Measurements from ENCODE around the gene RBM23. TPM values are rescaled to one million over a fixed set of nuclear protein-coding genes. Genes with fewer than 3 reads are reported as not detected.

The RBM23 gene
- total and polyA plus RNA-seq, 4 donors, result 27.7 to 104 (median 71.7) TPM

- ATAC-seq (ENCODE audit: insufficient read depth, low FRiP score), result no peak
- WGBS, 2 donors, result 91 to 97% methylated on average over 4 of the region's 4 CpGs
- H3K36me3 ChIP-seq (ENCODE audit: control insufficient read depth in 4 of 4, insufficient read depth in 4 of 4, low read length in 4 of 4), result peaks cover 53 to 58% (median 55%) of the 10 kb centered on the region in 4 donors
Measured at GRCh38 chr14:22905627-22906026, 13.3 kb downstream of the RBM23 start.

GRCh38 chr14:22903742-22904087 lies 15.2 kb downstream of the RBM23 start:
- no peaks in the 10 kb centered on the region for H3K27me3 ChIP-seq (ENCODE audit: control insufficient read depth in 3 of 3, insufficient read depth in 3 of 3, low read length in 2 of 3)
- no peak for ATAC-seq (ENCODE audit: insufficient read depth, low FRiP score)
- H3K4me3 ChIP-seq, result no peak overlapping the region
- H3K36me3 ChIP-seq (ENCODE audit: control insufficient read depth in 4 of 4, insufficient read depth in 4 of 4, low read length in 4 of 4), result peaks cover 49 to 53% (median 53%) of the 10 kb centered on the region in 4 donors
- H3K4me1 ChIP-seq (ENCODE audit: control insufficient read depth in 5 of 5, insufficient read depth in 5 of 5, low read length in 5 of 5), result no peaks in the 10 kb centered on the region
- no peak for TF ChIP-seq CTCF (IDR thresholded peaks at IDR 0.05; ENCODE audit: control extremely low read depth, extremely low read depth)
- no peak overlapping the region for H3K27ac ChIP-seq (ENCODE audit: low read depth in 1 of 2, low read length in 1 of 2)
- no peak for DNase-seq
- no peaks in the 10 kb centered on the region for H3K9me3 ChIP-seq (ENCODE audit: control insufficient read depth in 4 of 4, insufficient read depth in 3 of 4, low read length in 3 of 4)
- no peak overlapping the region for H3K9ac ChIP-seq (ENCODE audit: insufficient read depth in 1 of 2, low read length in 2 of 2)
- WGBS, 2 donors, result 88 to 92% methylated on average over 2 of the region's 2 CpGs

More at GRCh38 chr14:22905627-22906026, 13.3 kb downstream of the RBM23 start:
- Histone ChIP-seq H3K27ac (ENCODE audit: low read depth in 1 of 2, low read length in 1 of 2) (no peak overlapping the region), H3K4me1 (ENCODE audit: control insufficient read depth in 5 of 5, insufficient read depth in 5 of 5, low read length in 5 of 5) (no peaks in the 10 kb centered on the region), H3K9me3 (ENCODE audit: control insufficient read depth in 4 of 4, insufficient read depth in 3 of 4, low read length in 3 of 4) (no peaks in the 10 kb centered on the region), H3K27me3 (ENCODE audit: control insufficient read depth in 3 of 3, insufficient read depth in 3 of 3, low read length in 2 of 3) (no peaks in the 10 kb centered on the region), H3K4me3 (no peak overlapping the region), H3K9ac (ENCODE audit: insufficient read depth in 1 of 2, low read length in 2 of 2) (no peak overlapping the region)
- no peak for TF ChIP-seq CTCF (IDR thresholded peaks at IDR 0.05; ENCODE audit: control extremely low read depth, extremely low read depth)
- DNase-seq, result no peak

GRCh38 chr14:22901799-22902198 lies 17.1 kb downstream of the RBM23 start:
- no peak overlapping the region for H3K4me3 ChIP-seq
- TF ChIP-seq CTCF (IDR thresholded peaks at IDR 0.05; ENCODE audit: control extremely low read depth, extremely low read depth), result no peak
- ATAC-seq (ENCODE audit: insufficient read depth, low FRiP score) (no peak), DNase-seq (no peak)
- WGBS, 2 donors, result 92 to 98% methylated on average over 7 of the region's 7 CpGs
- H3K4me1 ChIP-seq (ENCODE audit: control insufficient read depth in 5 of 5, insufficient read depth in 5 of 5, low read length in 5 of 5), result peaks cover 0 to 5% (median 2%) of the 10 kb centered on the region in 5 donors
- no peak overlapping the region for H3K27ac ChIP-seq (ENCODE audit: low read depth in 1 of 2, low read length in 1 of 2)
- H3K36me3 ChIP-seq (ENCODE audit: control insufficient read depth in 4 of 4, insufficient read depth in 4 of 4, low read length in 4 of 4), result peaks cover 44 to 62% (median 48%) of the 10 kb centered on the region in 4 donors
- no peaks in the 10 kb centered on the region for H3K27me3 ChIP-seq (ENCODE audit: control insufficient read depth in 3 of 3, insufficient read depth in 3 of 3, low read length in 2 of 3)
- H3K9me3 ChIP-seq (ENCODE audit: control insufficient read depth in 4 of 4, insufficient read depth in 3 of 4, low read length in 3 of 4), result no peaks in the 10 kb centered on the region
- no peak overlapping the region for H3K9ac ChIP-seq (ENCODE audit: insufficient read depth in 1 of 2, low read length in 2 of 2)
